Occipital lobe (tissue), 3 donors: ENCODE measurements around the gene COPS2. TPM values are rescaled to one million over a fixed set of nuclear protein-coding genes. Genes with fewer than 3 reads are reported as not detected.
"Not testable (repeated sequence)": the region's sequence is repeated elsewhere in the genome, so short reads cannot be mapped to it uniquely, and the experiment has no call there.

Experiments used
- DNase-seq: peaks from one replicate; lab custom pipeline; 2025; lab: John Stamatoyannopoulos, UW
- small RNA-seq: library from RNA; depleted of rRNA; stranded (forward); fragments of <200 nt; gene quantifications from one replicate; pipeline ENCODE3, GENCODE V24; 2014
- total RNA-seq: library from RNA; depleted of rRNA; stranded (reverse); fragments of >200 nt; gene quantifications from one replicate; pipeline ENCODE4 v1.2.3, GENCODE V29; 2014

Gene COPS2
- total RNA-seq, 1 donor from 2014 or later: 97.8 TPM

GRCh38 chr15:49103002-49103401 is 52.4 kb downstream of the COPS2 start:
- DNase-seq: no peak

GRCh38 chr15:49101536-49101935 is 53.9 kb downstream of the COPS2 start:
- no peak for DNase-seq

- no peak for DNase-seq
Measured at GRCh38 chr15:49096090-49096750, 59.2 kb downstream of the COPS2 start.

GRCh38 chr15:49094923-49095322 is 60.5 kb downstream of the COPS2 start:
- DNase-seq: no peak

- DNase-seq: no peak
Measured at GRCh38 chr15:49093252-49094105, 61.9 kb downstream of the COPS2 start.

GRCh38 chr15:49088996-49089395 is 66.4 kb downstream of the COPS2 start:
- no peak for DNase-seq

- no peak for DNase-seq
Measured at GRCh38 chr15:49085696-49086459, 69.5 kb downstream of the COPS2 start.

GRCh38 chr15:49084285-49084570 is 71.2 kb downstream of the COPS2 start:
- no peak for DNase-seq

GRCh38 chr15:49083401-49084284 is 71.8 kb downstream of the COPS2 start:
- DNase-seq: no peak

GRCh38 chr15:49082960-49083359 is 72.4 kb downstream of the COPS2 start:
- DNase-seq: no peak

- no peak for DNase-seq
Measured at GRCh38 chr15:49079340-49080039, 75.9 kb downstream of the COPS2 start.

- DNase-seq: no peak
Measured at GRCh38 chr15:49075881-49076280, 79.5 kb downstream of the COPS2 start.

- DNase-seq: not testable (repeated sequence)
Measured at GRCh38 chr15:49074589-49075287, 80.7 kb downstream of the COPS2 start.

Small RNA genes lying within 50 kb of the gene (small RNA-seq; reads per million reads assigned to genes)
- gene MIR4716 (not detected), gene RF00019 (not detected), gene RN7SL307P (not detected)

Other genes starting within 250 kb of the COPS2 start
- 5.5 TPM for gene SHC4, start 191.7 kb downstream of the COPS2 start, total RNA-seq
- 85.0 TPM for gene SECISBP2L, start 109.2 kb downstream of the COPS2 start, total RNA-seq
- gene GALK2, start 14.6 kb upstream of the COPS2 start, total RNA-seq: 63.3 TPM